DOHH2 (cell line): ENCODE results near the gene HCN2.

Source experiments
- CTCF ChIP-seq: fragments of 200-600 bp; sonication (generic); IDR thresholded peaks from one replicate; pipeline ENCODE4 v1.5.1; 2014; ENCODE audit warnings: antibody characterized with exemption, mild to moderate bottlenecking, low read depth, low read length; ENCODE audit not compliant: poor library complexity, severe bottlenecking
- EZH2phosphoT487 ChIP-seq: fragments of 200-600 bp; sonication (generic); IDR thresholded peaks from 2 replicates; pipeline ENCODE4 v1.6.1; 2017; ENCODE audit warnings: borderline replicate concordance, mild to moderate bottlenecking, antibody characterized with exemption, low read length, moderate library complexity, mixed read lengths

GRCh38 chr19:639253-640160 lies 49.8 kb downstream of the HCN2 start, which contains the start of gene FGF22:
- TF ChIP-seq CTCF (no peak), EZH2phosphoT487 (no peak)
